Spleen (tissue), 7 donors: Measurements from ENCODE around the gene PTCH1.

Experiments
- POLR2A ChIP-seq, 3 donors: fragments of 450-650 bp; IDR thresholded peaks; one replicate each; pipeline ENCODE4 v1.5.1; 2017; ENCODE audit warnings: antibody characterized with exemption in 3 of 3, mild to moderate bottlenecking in 1 of 3
- POLR2AphosphoS5 ChIP-seq, 3 donors: sonication (generic); formaldehyde crosslinking; IDR thresholded peaks; one replicate each; pipeline ENCODE4 v1.5.1; 2017; ENCODE audit warnings: antibody characterized with exemption in 3 of 3
- TF ChIP-seq, protein P1 (sequence below), 11 experiments: fragments of 200-600 bp in 7 of 11; fragments of 450-650 bp in 4 of 11; sonication (generic) in 4 of 11; IDR thresholded peaks in 8 of 11; conservative IDR thresholded peaks in 3 of 11; 1 replicate in 7 of 11; 2 replicates in 4 of 11; pipeline versions ENCODE4 v1.4.0 to v1.8.0; 2016 to 2021; ENCODE audit warnings: antibody characterized with exemption in 11 of 11, inconsistent platforms in 4 of 11, mild to moderate bottlenecking in 1 of 11
- donor health status: DM: no; HTN: no; CAD: no; lungs with moderate emphysema.
- donor health status: DM: no; HTN: no; CAD: no.
- donor health status: DM: no; HTN: no; CAD: no.

DNA sequence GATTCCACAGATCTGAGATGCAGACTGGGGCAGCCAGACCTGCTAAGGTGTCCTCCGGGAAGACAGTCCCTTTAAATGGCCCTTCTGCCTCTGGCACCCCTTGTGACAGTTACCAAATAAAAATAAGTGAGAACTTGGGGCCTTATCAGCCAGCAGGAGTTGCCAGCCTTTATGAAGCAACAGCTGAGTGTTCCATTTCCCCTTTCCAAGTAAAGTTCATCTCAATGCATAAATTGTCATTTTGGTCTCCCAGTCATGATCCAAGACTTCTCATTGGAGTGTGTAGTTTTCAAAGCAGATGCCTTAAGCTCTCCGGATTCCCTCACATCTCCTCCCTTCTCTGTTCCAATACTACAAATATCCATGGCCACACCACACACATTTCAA, 4.1 kb downstream of the PTCH1 start:
- TF ChIP-seq, protein P1, sequence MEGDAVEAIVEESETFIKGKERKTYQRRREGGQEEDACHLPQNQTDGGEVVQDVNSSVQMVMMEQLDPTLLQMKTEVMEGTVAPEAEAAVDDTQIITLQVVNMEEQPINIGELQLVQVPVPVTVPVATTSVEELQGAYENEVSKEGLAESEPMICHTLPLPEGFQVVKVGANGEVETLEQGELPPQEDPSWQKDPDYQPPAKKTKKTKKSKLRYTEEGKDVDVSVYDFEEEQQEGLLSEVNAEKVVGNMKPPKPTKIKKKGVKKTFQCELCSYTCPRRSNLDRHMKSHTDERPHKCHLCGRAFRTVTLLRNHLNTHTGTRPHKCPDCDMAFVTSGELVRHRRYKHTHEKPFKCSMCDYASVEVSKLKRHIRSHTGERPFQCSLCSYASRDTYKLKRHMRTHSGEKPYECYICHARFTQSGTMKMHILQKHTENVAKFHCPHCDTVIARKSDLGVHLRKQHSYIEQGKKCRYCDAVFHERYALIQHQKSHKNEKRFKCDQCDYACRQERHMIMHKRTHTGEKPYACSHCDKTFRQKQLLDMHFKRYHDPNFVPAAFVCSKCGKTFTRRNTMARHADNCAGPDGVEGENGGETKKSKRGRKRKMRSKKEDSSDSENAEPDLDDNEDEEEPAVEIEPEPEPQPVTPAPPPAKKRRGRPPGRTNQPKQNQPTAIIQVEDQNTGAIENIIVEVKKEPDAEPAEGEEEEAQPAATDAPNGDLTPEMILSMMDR (IDR thresholded peaks at IDR 0.05 in 8 of 11, conservative IDR thresholded peaks at IDR 0.05 in 3 of 11): no peak
- TF ChIP-seq POLR2A (IDR thresholded peaks at IDR 0.05) (no peak), POLR2AphosphoS5 (IDR thresholded peaks at IDR 0.05) (no peak)
